GM19438 (cell line): Measurements from ENCODE around the gene C14orf93.
"Not testable (repeated sequence)": the region's sequence is repeated elsewhere in the genome, so short reads cannot be mapped to it uniquely, and the experiment has no call there.

Source experiments
- ATAC-seq: cut with Tn5 transposase; IDR thresholded peaks from one replicate; pipeline ENCODE4 v1.9.1; 2021; ENCODE audit warnings: low read depth; ENCODE audit not compliant: unreplicated experiment

The C14orf93 gene

DNA sequence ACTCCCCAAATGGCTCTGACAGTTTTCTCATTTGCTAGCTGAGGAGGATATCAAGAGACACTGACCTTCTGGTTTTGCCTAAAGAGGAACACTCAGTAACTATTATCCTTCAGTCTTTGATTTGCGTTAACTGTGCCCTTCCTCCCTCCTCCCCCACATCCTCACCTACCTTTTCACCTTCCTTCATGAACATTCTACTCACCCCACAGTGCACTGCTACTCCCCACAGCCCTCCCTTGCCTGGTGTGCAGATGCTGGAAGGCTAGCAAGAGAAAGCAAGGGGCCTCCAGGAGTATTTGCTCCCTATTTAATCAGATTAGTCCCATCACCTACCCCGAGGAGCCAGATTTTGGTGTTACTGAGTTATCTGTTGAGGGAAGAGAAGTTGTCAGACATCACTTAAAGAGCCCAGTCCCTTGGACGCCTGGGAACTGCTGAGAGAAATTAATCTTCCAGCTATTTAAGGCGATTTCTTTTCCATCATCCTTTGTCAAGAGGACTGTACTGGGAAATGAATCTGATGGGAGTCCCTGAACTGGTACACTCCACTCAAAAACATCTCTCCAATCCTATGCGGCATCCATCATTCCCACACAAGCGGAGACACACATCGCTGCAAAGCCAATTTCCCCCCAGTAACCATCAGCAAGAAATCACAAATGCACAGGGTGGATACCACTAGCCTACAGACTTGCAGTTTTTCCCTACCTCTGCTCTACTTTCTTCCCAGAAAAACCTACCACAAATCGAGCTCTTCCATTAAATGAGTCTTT lies 13.3 kb upstream of the C14orf93 start:
- no peak for ATAC-seq

DNA sequence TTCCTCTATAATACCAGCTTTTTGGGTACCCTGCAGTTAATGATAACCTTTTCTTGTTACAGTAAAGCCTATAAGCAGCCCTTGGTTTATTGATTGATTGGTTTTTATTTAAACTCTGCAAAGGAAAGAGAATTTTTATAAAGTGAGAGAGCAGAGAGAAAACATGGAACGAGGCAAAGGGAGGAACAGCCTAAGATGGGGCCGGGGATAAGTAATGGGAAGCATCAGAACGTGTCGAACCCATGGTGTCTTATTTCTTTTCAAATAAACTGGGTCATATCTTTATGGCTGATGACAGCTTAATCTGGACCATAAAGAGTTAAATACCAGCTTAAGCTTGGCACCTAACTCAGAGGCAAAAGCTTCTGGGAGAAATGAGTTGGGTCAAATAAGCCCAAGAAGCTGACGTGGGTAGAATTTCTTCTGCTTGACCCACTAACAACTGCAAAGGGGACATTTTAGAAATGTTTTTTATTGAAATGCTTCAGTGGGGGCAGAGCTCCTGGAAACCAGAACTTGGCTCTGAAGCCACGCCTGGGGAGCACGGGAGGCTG lies 12.0 kb upstream of the C14orf93 start:
- ATAC-seq: no peak

DNA sequence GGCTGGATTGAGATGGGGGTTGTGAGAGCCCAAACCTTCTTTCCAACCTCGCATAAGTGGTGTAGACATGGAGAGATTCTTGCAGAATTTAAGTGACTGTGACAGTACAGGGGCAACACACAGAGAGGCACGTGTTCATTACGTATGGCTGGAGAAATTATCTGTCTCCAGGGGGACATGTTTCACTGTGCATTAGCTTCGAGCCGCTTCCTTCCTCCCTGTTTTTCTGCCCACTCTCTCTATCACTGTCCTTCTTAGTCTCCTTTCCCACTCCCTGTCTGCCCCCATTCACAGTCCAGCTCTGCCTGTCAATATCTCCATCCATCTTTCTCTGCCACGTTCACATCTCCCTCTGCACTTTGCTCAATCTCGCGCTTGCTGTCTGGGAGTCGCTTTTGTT lies 11.5 kb upstream of the C14orf93 start:
- ATAC-seq: no peak

DNA sequence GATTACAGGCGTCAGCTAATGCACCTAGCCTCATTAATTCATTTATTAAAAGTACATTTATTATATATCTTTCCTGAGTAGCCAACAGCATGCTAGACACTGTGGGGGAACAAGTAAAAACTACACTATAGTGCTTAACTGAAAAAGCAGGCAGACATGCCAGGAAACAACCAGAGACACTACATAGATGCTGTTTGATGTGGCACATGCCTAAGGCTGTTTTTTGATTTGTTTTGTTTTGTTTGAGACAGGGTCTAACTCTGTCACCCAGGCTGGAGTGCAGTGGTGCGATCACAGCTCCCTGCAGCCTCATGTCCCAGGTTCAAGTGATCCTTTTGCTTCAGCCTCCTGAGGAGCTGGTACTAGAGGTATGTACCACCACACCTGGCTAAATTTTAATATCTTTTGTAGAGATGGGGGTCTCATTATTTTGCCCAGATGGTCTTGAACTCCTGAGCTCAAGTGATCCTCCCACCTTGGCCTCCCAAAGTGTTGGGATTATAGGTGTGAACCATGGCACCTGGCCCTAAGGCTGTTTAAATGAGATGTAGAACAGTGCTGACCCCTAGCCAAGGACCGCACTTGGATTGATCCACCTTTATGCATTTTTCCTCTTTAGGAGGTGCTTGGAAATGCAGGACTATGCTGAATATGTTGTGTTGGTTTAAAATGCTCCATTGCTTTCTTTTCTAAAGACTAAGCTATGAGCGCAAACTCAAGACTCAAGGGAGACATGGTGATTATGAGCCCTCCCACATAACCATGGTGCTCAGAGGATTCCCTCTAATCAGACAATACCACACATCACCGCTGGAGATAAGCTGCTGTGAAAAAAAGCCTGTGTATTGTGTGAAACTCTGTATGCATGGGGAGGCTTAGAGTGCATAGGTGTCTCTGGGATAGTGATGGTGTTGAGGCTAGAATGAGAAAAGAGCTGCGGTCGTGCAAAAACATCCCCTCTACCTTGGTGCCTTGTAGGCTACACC lies 10.5 kb upstream of the C14orf93 start:
- no peak for ATAC-seq

DNA sequence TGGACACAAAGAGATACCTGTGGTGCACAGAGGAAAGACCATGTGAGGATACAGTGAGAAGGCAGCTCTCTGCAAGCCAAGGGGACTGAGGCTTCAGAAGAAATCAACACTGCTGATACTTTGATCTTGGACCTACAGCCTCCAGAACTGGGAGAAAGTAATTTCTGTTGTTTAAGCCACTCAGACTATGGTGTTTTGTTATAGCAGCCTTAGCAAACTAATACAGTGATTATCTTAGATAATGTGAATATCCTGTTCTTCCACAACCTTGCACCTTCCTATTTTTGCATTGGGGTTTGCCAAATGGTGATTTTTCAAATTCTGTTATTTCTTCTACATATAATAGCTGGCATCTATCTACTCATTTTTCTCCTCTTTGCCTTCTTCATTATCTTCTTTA lies 8.2 kb upstream of the C14orf93 start:
- ATAC-seq: no peak

DNA sequence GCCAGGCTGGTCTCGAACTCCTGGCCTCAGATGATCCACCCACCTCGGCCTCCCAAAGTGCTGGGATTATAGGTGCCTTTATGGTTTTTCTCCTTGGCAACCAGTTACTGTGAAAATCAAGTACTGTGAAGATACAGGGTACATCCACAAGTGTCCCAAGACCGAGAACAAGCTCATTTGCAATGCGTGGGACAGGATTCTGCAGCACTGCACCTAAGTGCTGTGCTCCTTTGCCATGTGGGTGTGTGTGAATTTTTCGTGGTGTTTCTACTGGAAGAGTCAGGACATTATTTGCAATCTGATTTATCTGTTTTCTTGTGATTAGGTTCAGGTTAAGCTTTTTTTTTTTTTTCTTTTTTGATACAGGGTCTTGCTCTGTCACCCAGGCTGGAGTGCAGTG lies 7.1 kb upstream of the C14orf93 start:
- ATAC-seq: no peak

DNA sequence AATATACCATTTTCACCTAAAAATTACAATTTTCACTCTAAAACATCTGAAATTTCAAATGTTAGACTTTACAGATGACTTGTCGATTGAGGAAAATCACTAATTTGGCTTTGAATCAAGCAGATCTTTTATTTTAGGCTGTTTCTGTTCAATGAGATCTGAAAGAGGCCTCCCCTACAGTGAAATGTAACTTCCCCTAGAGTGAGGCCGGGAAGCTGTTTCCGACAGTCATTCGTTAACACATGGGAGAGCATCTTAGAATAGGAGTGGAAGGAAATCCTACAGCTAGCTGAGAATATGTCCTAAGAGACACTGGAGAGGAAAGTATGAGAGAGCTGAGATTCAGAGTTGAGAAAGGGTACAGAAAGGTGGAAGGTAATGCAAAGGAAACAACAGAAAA lies 5.7 kb upstream of the C14orf93 start:
- ATAC-seq: no peak

DNA sequence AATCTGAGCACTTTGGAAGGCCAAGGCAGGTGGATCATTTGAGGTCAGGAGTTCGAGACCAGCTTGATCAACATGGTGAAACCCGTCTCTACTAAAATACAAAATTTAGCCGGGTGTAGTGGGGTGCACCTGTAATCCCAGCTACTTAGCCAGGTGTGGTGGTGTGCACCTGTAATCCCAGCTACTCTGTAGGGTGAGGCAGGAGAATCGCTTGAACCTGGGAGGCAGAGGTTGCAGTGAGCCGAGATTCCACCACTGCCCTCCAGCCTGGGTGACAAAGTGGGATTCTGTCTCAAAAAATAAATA lies 3.8 kb upstream of the C14orf93 start:
- ATAC-seq: not testable (repeated sequence)

DNA sequence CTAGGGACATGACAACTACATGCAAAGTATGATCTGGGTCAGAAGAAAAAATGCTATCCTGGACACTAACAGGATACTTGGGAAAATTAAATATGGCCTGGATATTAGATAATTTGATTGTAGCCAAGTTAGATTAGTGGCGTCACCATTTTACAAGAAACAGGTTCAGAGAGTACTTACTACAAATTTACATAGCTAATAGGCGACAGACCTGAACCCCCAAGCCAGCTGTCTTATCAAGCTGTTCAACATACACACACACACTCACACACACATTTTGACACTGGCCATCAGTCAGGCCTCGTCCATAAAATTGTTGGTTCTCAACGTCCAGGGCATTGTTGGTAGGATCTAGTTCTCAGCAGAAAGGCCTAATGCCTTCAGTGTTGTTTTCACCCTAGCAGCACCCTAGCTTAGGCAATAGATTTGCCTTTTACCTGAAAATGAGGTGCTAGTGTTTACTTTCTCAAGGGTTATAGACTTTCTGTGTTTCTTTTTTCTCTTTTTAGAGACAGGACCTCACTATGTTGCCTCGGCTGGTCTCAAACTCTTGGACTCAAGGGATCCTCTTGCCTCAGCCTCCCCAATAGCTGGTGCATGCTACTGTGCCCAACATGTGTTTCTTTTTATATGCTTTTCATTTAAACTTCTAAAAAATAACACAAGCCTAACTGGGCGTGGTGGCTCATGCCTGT lies 3.3 kb upstream of the C14orf93 start:
- no peak for ATAC-seq

DNA sequence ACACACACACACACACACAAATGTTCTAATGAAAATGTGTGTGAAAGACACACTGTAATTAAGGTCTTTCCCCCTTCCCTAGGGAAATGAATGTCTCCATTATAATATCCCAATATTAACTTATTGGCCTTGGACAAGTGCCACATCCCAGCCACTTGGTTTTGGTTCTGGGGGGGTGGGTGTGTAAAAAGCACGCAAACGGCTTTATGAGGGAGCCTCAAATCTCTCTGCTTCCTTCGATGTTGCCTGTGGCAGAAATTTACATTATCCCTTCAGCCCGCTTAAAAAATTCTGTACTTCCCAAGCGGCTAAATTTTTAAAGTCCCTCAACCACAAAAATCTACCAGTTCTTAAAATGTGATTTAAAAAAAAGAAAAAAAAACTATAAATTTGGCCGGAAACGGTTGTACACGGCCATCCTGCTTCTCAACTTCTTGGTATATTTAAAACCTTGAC lies 432 bp downstream of the C14orf93 start:
- no peak for ATAC-seq

DNA sequence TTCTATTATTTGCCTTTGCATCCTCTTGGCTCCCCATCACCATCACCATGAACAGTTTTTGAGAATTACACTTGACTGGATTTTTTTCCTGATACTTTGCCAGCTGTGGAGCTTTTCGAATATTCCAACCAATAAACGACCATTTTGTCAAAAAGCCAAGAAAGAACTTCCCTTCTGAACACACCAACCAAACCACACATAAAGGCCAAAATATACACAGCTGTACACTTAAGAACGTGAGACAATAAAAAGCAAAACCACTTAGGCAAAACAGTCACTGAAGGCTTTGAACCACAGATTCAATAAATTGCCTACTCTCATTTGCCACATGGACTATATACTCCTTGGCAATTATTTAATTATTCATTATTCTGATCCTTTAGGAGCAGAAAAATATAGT lies 1.1 kb downstream of the C14orf93 start:
- ATAC-seq: no peak

DNA sequence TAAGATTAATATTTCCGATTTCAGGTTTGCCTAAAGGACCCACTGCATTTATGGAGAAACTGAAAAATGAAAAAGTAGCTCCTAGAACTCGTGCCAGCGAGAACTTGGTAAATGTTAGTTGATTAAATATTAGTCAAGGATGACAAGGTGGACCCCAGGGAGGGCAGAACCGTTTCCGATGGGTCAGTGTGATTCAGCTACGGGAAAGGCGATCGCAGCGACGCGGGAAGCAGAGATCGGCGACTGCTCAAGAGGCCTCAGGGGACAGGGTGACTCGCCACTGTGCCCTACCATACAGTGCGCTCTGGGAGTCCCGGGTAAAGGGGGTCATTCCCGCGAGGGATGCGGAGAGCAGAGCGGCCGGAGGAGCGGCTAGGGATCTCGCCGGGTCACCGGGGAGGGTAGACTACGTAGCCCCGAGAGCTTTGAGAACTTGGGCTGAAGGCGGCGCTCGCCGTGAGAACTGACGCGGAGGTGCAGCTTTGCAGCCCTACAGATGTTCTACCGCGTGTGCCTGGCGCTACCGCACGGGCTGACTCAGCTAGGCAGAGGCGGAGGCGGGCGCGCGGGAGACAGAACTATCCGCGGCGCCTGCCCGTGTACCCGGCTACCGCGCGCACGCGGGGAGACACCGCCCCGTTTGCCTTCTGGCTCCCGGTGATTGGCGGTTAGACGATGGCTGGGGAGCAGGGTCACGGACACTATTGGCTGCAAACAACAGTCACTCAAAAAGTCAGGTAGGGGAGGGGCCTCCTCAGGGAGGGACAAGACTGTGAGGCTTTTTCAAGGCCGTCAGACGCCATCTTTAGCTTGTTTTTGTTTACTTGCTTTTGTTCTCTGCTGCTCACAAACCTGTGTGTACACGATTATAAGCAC lies 3.2 kb downstream of the C14orf93 start:
- ATAC-seq: peak; percentile 89

DNA sequence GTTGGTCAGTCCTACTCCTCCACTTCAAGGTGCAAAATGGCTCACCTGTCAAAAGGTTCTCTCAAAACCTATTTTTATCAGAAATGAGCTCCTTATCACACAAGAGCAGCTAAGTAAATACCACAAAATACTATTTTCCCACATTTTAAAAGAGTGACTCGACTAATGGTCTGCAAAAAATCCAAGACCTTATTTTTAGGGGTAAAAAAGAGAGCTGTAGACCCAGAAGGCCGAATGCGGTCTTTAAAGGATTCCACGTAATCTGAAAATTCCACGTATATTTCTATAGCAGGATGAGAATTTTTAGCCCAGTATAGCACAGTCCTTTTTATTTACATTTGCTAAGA lies 3.8 kb downstream of the C14orf93 start:
- ATAC-seq: no peak

DNA sequence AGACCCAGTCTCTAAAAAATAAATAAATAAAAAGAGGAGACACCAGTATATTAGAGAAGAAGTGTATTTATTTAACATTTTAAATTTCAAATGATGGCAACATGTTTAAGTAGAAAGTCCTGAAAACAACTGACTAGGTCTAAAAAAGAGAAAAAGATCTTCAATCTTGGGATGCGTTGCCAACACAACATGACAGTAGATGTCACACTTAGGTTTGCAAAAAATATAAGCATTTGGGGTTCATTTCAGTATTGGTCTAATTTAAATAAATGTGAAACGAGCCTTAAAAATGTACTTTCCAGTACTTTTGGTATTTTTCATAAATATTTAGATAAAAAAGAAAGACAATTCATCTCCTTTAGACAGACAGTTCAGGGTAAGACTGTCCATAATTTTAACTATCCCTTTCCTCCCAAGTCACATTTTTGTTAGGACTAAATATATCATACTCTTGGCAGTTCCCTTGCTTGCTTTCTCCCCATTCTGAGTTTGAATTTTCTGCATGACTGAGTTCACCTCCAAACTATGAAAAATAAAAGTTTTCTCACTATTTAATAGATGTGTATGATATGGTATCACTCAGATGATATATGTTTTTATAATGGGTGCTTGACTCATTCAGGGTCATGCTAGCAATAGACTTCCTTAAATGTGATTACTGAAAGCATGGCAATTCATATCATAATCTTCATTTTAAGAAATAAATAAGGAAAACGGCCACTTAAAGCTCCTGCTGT lies 4.3 kb downstream of the C14orf93 start:
- ATAC-seq: no peak

DNA sequence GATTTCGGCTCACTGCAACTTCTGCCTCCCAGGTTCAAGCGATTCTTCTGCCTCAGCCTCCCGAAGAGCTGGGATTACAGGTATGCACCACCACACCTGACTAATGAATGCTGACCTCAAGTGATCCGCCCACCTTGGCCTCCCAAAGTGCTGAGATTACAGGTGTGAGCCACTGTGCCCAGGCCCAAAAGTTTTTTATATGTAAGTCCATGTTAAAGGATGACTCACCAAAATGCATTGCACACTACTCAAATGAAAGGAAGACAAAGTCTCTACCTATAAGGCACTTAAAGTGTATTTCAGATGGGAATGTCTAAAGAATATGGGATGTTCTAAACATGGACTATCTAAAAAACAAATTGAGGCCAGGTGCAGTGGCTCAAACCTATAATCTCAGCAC lies 5.7 kb downstream of the C14orf93 start:
- not testable (repeated sequence) for ATAC-seq

DNA sequence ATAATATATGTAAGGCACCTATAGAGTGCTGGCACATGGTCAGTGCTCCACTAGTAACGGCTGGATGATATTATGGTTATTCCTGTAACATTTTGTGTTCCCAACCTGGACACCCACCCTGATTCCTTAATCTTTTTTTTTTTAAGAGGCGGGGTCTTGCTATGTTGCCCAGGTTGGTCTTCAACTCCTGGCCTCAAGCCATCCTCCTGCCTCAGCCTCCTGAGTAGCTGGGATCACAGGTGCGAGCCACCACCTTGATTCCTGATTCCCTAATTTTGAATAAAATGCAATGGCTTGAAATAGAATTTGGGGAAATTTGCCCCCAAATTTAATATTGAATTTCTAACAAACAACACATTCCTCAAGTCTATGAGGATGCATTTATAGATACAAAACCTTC lies 7.4 kb downstream of the C14orf93 start:
- ATAC-seq: no peak

DNA sequence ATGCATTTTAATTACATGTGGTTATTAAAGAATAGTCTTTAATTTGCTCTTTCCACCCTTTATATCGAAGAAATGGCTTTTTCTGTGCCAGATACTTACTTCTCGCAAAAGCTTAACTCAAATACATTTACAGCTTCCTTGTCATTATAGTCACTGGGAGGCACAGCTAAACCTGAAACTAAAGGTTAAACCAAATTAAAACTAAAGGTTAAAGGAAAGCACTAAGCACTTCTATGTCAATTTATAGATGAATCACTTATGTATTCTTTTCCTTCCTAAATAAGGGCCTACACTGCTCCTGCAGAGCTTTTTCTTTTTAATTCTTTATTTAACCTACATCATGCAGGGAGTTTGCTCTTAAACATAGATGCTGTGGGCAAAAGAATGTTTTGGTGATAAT lies 9.1 kb downstream of the C14orf93 start:
- no peak for ATAC-seq

DNA sequence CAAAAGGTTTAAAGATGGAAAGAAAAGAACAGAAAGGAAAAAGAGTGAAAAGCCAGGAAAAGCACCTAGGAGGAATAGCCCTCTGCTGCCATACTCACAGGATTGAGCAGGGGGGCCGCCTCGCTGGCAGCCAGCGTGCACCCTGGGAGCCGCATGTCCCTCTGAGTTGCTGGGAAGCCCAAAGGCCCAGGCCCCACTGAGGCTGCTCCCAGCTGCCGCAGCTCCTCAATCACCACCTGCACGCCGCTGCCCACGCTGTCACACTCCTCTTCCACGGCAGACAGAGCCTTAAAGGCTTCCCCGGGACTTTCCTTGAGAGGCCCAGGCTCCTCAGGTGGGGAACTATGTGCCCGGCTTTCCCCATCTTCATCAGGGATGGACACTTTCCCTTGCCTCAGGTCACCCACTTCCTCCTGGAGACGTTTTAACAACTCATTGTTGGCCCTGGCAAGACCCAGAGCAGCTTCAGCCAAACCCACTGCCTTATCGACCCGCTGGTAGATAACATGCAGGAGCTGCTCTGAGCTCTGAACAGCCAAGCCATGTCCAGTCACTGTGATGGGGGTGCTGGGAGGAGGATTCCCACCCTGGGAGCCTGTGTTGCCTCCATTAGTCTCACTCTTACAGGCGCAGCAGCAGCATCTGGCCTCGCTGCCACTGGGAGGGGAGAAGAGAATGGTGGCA lies 11.5 kb downstream of the C14orf93 start:
- ATAC-seq: no peak
